HG02571 (cell line): ENCODE results near the gene PLA2G4E.

ENCODE experiments used
- ATAC-seq: cut with Tn5 transposase; IDR thresholded peaks from one replicate; pipeline ENCODE4 v1.9.1; 2021; ENCODE audit warnings: mild to moderate bottlenecking, moderate library complexity; ENCODE audit not compliant: unreplicated experiment

PLA2G4E gene

DNA sequence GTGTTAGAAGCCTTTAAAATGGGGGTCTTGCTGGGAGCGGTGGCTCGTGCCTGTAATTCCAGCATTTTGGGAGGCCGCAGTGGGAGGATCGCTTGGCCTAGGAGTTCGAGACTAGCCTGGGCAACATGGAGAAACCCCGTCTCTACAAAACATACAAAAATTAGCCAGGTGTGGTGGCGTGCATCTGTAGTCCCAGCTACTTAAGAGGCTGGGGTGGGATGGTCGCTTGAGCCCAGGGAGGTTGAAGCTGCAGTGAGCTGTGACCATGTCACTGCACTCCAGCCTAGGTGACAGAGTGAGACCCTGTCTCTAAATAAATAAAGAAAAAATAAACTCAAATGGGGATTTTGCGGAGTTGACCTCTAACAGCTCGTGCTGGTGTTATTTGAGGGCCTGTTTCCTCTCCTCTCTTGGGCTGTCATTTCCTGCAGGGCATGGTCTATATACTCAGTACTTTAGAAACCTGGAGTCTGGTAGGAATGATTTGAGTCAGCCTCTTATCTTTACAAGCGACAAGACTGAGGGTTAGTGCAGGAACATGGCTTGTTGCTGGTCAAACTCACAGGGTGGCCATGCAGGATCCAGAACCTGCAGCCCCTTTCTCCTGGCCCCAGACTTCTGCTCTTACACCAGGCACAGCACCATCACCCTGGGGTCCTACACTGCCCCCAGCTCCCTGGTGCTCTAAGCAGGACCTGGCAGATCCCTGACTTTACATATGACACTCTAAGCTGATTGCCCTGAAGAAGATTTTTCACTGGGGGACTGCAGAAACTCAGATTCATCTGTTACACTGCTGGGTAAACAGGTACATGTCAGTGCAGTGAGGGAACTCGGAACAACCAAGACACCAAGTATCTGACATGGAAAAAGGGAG lies 63.6 kb downstream of the PLA2G4E start:
- ATAC-seq = no peak

DNA sequence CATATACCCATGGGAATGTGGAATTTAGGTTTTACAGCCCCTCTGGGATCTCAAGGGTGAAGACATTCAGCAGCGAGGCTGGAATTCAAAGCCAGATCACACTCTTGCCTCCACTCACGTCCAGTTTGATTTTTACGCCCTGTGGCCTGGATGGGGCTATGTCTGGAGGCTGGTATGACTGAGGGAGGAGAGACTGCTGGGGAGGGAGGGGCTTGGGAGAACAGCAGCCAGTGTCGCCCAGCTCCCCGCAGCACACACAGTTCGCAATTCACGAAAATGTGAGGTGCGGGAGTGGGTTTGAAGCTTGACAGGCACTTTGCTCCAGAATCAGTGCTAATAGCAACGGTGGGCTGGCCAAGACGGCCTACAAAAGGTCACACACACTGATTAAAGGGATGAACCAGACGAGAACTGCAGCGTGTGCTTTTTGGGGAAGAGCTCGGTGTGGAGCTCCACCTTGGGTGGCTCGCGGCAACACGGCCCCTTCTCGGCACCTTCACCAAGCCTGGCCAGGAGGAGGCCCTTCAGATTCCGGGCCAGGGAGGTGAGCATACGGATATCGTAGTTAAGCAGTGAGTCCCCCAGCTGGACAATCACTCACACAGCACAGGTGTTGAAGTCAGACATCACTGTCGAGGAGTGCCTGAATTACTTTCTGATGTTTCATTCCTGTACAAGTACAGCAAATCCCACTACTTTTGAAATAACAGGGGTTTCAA lies 64.9 kb downstream of the PLA2G4E start:
- ATAC-seq = no peak

DNA sequence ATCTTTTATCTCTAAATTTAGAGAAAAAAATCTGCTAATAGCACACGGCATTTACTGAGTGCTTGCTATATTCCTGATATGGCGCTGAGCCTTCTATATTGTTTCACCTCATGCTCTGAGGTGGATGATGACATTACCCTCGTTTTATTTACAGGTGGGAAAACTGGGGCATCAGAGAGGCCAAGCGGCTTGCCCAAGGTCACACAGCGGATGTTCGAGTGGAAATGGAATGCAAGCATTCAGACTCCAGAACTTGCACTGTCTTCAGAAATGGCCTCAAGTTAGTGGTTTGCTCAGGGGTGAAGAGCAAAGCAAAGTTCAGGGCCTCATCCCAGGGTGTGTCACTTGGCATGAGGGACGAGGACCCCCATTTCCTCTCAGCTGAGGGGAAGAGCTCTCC lies 65.7 kb downstream of the PLA2G4E start:
- ATAC-seq = no peak

- ATAC-seq = no peak
Measured at GRCh38 chr15:41954036-41954435, 66.8 kb downstream of the PLA2G4E start.

DNA sequence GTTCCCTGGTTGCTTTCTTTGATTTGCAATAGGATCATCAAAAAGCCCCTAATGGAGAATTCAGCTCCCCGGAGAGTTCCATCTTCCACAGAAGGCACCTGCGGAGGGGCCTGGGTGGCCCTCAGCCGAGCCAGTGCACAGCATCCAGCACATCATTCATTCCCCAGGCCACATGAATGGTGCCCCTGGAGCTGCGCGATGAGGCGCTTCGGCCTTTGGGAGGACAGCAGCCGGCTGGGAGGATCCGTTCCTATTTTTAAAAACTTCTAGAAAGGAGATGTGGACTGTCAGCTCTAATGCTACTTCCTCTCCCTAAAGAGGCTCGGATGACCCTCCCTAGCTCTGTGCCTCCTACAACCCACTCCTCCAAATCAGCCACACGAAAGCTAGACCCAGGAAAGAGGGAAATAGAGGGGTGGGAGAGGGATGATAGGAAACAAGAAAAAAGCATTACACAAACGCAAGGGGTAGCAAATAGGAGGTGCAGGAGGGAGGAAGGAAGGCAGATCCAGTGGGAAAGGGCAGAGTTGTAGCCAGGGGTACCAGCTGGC lies 68.8 kb downstream of the PLA2G4E start:
- no peak for ATAC-seq

- ATAC-seq = no peak
Measured at GRCh38 chr15:41951571-41951970, 69.3 kb downstream of the PLA2G4E start.

DNA sequence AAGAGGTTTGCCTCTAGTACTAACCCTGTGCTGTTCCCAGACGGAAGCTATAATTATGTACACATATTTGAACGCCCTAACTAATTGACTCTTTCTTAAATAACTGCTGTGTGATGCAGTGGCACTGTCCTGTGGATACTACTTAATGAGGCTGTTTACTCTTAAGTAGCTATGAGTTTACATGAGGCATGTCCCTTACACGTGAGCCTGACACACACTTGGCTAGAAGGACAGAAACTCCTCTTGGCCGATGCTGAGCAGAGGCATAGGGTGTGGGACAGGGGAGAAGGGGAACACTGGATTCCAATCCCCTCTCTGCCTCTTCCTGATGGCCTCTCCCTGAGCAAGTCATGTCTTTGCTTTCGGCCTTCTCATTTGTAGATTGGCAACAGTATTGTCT lies 70.4 kb downstream of the PLA2G4E start:
- no peak for ATAC-seq

- no peak for ATAC-seq
Measured at GRCh38 chr15:41950127-41950483, 70.7 kb downstream of the PLA2G4E start.

GRCh38 chr15:41949401-41950126 lies 71.3 kb downstream of the PLA2G4E start:
- no peak for ATAC-seq

- ATAC-seq = no peak
Measured at GRCh38 chr15:41948490-41948889, 72.4 kb downstream of the PLA2G4E start.

GRCh38 chr15:41946970-41947369 lies 73.9 kb downstream of the PLA2G4E start:
- ATAC-seq = no peak

GRCh38 chr15:41945731-41946130 lies 75.1 kb downstream of the PLA2G4E start:
- ATAC-seq = no peak

GRCh38 chr15:41945221-41945620 lies 75.6 kb downstream of the PLA2G4E start:
- no peak for ATAC-seq

DNA sequence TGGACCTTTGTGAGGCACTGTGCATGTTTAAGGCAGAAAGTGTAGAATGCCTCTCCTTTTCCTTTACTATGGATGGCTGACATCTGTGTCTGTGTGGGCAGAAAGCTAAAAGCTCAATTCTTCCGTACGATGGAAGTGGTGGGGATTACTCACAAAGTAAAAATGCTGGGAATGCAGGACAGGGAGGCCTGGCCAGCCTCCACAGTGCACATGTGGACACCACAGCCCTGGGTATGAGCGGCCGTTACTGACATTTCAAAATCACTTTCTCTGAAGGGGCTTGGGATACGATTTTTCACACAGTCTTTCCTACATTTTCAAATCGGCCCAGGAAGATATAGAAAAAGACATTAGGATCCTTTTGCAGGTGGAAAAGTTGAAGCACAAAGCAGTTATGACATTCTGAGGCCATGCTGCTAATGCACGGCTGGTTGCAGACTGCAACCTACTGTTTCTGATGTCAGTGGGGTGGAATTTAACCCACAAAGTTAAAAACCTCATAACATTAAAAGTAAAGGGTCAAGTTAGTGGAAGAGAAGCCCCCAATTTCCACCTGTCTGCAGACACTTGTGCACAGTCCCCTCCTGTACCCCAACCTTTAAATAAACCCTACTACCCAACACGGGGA lies 76.4 kb downstream of the PLA2G4E start:
- no peak for ATAC-seq

DNA sequence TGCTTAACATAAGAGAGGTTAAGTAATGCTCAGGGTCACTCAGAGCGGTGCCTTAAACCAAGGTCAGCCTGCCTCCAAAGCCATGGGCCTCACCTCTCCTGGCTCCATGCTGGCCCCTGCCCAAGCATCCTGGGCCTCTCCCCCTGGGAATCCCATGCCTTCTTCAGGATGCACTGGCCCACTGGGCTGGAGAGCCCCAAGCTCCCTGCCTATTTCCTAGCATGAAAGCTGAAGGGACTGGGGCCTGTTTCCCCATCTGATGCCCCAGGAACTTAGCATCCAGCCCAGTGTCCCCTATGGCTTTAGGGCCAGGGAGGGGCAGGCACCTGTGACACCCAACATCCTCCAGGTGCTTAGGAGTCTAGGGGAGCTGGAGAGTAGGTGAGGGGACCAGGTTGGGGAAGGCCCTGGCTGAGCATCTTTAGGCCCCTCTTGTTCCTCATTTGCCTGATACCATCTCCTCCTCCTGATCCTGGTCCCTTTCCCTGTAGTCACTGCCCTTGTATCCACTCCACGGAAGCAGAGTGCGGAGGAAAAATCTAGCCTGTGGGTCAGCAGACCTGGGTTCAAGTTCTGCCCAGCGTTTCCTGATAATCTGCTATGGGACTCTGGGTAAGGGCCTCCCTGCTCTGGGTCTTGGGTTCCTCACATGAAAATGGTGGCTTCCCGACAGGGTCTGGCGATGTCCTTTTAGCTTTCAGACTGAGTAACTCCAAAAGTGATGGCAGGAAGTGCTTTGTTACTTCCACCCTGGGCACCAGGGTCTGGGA lies 77.1 kb downstream of the PLA2G4E start:
- ATAC-seq = no peak

DNA sequence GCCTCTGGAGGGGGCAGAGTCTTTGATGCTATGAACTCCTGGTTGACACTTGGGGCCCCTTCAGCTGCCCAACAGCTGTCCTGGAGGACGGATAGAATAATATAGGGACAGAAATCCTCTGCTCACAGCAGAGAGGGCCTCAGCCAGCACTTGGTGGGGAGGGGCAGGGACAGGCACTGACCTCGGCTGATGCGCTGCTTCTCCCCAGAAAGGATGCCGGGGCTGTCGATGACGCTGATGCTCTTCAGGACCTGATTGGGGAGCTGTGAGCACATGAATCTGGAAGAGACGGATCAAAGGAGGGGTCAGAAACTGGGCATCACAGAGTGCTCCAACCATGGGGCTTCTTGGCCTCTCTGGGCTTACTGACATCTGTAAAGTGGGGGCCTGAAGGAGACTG lies 78.0 kb downstream of the PLA2G4E start:
- no peak for ATAC-seq

DNA sequence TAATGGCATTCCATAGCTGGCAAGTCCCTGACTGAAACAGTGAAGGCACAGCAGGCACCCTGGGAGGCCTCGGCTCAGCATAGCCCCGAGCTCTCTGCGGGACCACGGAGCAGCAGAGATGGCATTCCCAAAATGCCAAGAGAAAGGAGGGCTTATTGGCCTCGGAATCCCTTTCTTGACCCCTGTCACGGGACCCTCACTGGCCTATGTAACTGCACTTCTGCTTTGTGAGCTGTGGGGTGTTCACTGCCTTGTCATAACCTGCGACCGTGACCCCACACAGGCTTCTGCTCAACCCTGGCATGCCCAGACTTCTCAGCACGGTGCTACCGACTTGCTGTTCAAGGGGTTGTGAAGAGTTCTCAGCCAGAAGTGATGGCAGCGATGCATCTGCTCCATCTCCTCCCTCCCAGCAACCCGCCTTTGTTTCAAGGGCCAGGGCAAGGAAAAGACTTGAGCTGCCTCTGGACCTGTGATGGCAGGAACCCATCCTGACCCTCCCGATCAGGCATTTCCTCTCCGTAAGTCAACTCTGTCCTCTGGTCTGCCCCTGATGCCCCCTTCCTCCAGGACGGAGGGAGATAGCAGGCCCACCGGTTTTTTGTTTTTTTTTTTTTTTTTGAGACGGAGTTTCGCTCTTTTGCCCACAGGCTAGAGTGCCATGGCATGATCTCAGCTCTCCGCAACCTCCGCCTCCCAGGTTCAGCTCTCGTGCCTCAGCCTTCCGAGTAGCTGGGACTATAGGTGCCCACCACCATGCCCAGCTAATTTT lies 79.0 kb downstream of the PLA2G4E start:
- ATAC-seq = no peak

DNA sequence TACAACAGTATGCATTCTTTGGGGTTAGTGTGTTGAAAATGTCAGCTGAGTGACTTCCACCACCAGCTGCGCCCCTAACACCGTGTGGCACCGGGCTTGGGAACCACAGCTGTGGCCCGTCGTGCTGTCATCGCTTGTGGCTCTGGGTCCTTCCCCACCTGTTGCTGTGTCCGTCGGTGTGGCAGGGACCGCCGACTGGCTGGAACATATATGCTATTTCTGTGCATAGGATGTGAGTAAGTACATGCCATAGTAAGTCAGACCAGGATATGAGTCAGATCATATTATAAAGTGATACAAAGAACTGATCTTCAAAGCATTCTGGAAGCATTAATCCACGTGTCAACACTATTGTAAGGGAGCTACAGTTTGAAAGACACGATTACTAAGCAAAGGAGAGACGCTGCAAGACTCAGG lies 80.4 kb downstream of the PLA2G4E start:
- no peak for ATAC-seq

- no peak for ATAC-seq
Measured at GRCh38 chr15:41939986-41940385, 80.9 kb downstream of the PLA2G4E start.
